GM12878 (cell line): ENCODE results near the gene C5orf52. TPM values are rescaled to one million over a fixed set of nuclear protein-coding genes. Genes with fewer than 3 reads are reported as not detected.
"Not testable (repeated sequence)": the region's sequence is repeated elsewhere in the genome, so short reads cannot be mapped to it uniquely, and the experiment has no call there.

Experiments used
- ATAC-seq: fragments of 200-7000 bp; cut with Tn5 transposase; 3 replicates; pipeline ENCODE4 v1.9.1; 2020; ENCODE audit warnings: mild to moderate bottlenecking, moderate library complexity
- BruUV-seq: library from RNA; stranded (reverse); fragments of 400-500 nt; replicated peaks from 2 replicates; lab custom pipeline; 2021; lab: Mats Ljungman, UMichigan
- CTCF ChIA-PET: fragments of 300-600 bp; sonication (Branson Sonifier 250); formaldehyde crosslinking; extraction: SDS; loops from one replicate; lab custom pipeline; 2021; ENCODE audit warnings: inconsistent platforms; lab: Yijun Ruan, JAX
- POLR2A ChIA-PET: fragments of 350-600 bp; formaldehyde crosslinking; extraction: SDS; loops from one replicate; lab custom pipeline; 2021; ENCODE audit warnings: inconsistent platforms; lab: Charles Lee
- RAD21 ChIA-PET: fragments of 300-600 bp; sonication (Branson Sonifier 250); formaldehyde crosslinking; loops from one replicate; lab custom pipeline; 2023; ENCODE audit warnings: antibody characterized with exemption; ENCODE audit not compliant: unreplicated experiment; lab: Charles Lee
- SMC1A ChIA-PET: fragments of 300-600 bp; sonication (Branson Sonifier 250); formaldehyde crosslinking; loops from one replicate; lab custom pipeline; 2023; ENCODE audit not compliant: unreplicated experiment, uncharacterized antibody; lab: Charles Lee
- DNase-seq: peaks from one replicate; pipeline ENCODE4 v3.0.0-alpha.2; 2011; ENCODE audit warnings: low read depth, low spot score
- FAIRE-seq: peaks from 3 replicates; lab custom pipeline; 2011; peaks lifted over from hg19 to GRCh38; lab: Jason Lieb, UNC
- H2AFZ ChIP-seq: 2 replicates; pipeline ENCODE4 v1.6.0; 2011; ENCODE audit warnings: low read depth, low read length, control low read depth; ENCODE audit not compliant: control insufficient read depth
- H3K27ac ChIP-seq: 2 replicates; pipeline ENCODE4 v1.5.1; 2011; ENCODE audit warnings: control low read depth; ENCODE audit not compliant: control insufficient read depth, insufficient read depth
- H3K27me3 ChIP-seq, 2 experiments: replicated peaks in 1 of 2; 2 replicates each; pipeline versions ENCODE4 v1.6.0 to v1.6.1; 2011; ENCODE audit warnings: low read length in 1 of 2; ENCODE audit not compliant: control insufficient read depth in 2 of 2, insufficient read depth in 2 of 2
- H3K36me3 ChIP-seq, 2 experiments: 2 replicates each; pipeline ENCODE4 v1.5.1; 2011; ENCODE audit warnings: low read length in 1 of 2; ENCODE audit not compliant: control insufficient read depth in 2 of 2, insufficient read depth in 2 of 2
- H3K4me1 ChIP-seq: 2 replicates; pipeline ENCODE4 v1.6.1; 2011; ENCODE audit warnings: mild to moderate bottlenecking, low read length, moderate library complexity, mixed read lengths; ENCODE audit not compliant: control insufficient read depth, insufficient read depth
- H3K4me2 ChIP-seq: 2 replicates; pipeline ENCODE4 v1.6.0; 2011; ENCODE audit warnings: control low read depth; ENCODE audit not compliant: control insufficient read depth, insufficient read depth
- H3K4me3 ChIP-seq: fragments of 200-600 bp; sonication (generic); 2 replicates; pipeline ENCODE4 v1.5.1; 2016
- H3K79me2 ChIP-seq: 2 replicates; pipeline ENCODE4 v1.6.0; 2011; ENCODE audit warnings: low read length; ENCODE audit not compliant: control insufficient read depth, insufficient read depth
- H3K9ac ChIP-seq: 2 replicates; pipeline ENCODE4 v1.8.0; 2011; ENCODE audit warnings: low read length, control low read depth, mixed read lengths; ENCODE audit not compliant: control insufficient read depth, insufficient read depth
- H3K9me3 ChIP-seq: replicated peaks from 3 replicates; pipeline ENCODE4 v1.5.1; 2011; ENCODE audit warnings: mild to moderate bottlenecking, low read length; ENCODE audit not compliant: control insufficient read depth, insufficient read depth
- H4K20me1 ChIP-seq: 2 replicates; pipeline ENCODE4 v1.6.0; 2011; ENCODE audit not compliant: control insufficient read depth, insufficient read depth
- WGBS: methylation state at CpG from one replicate; pipeline ENCODE4 v1.1.6; 2016; ENCODE audit warnings: low lambda C conversion rate; ENCODE audit not compliant: insufficient replicate concordance, insufficient coverage; ENCODE audit errors: missing lambda C conversion rate; 5-methylcytosine and 5-hydroxymethylcytosine counted together
- in situ Hi-C: fragments of 300-500 bp; cut with MboI; formaldehyde crosslinking; loops from 9 replicates; pipeline ENCODE4 v1.14.3; 2018; ENCODE audit warnings: mixed read lengths
- intact Hi-C: fragments of 100-400 bp; cut with micrococcal nuclease; formaldehyde crosslinking; loops from one replicate; pipeline ENCODE4 v1.14.2; 2022; ENCODE audit not compliant: unreplicated experiment
- polyA plus RNA-seq, 11 experiments: library from polyadenylated mRNA; depleted of rRNA in 4 of 11; unstranded in 6 of 11; stranded (reverse) in 5 of 11; fragments of >200 nt; fragmentation: Nextera tagmentation in 4 of 11; fragmentation: Illumina TruSeq in 1 of 11; extraction: Ambion mirVana in 4 of 11; extraction: Trizol in 1 of 11; gene quantifications; 1 replicate in 1 of 11; 2 replicates in 10 of 11; pipeline versions ENCODE4 v1.2.1 to v1.2.3, GENCODE V29; 2011 to 2016; ENCODE audit warnings: inconsistent platforms in 2 of 11, missing spikeins in 2 of 11, low read depth in 1 of 11
- total RNA-seq, 4 experiments: library from RNA; depleted of rRNA in 3 of 4; stranded (reverse); fragments of >200 nt in 3 of 4; fragmentation: Illumina TruSeq in 1 of 4; extraction: Trizol in 1 of 4; gene quantifications; 2 replicates each; pipeline versions ENCODE4 v1.2.1 to v1.2.3, GENCODE V29; 2013 to 2021

The C5orf52 gene
- total and polyA plus RNA-seq, 10 of the 15 experiments (the other 5 are each of a cell fraction or from before 2014, with no cell fraction given) = not detected

DNA sequence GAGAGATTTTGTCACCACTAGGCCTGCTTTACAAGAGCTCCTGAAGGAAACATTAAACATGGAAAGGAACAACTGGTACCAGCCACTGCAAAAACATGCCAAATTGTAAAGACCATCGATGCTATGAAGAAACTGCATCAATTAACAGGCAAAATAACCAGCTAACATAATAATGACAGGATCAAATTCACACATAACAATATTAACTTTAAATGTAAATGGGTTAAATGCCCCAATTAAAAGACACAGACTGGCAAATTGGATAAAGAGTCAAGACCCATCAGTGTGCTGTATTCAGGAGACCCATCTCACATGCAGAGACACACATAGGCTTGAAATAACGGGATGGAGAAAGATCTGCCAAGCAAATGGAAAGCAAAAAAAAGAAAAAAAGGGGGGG lies 51.6 kb downstream of the C5orf52 start:
- in situ Hi-C loops, BruUV-seq, SMC1A ChIA-PET: not testable (repeated sequence)

DNA sequence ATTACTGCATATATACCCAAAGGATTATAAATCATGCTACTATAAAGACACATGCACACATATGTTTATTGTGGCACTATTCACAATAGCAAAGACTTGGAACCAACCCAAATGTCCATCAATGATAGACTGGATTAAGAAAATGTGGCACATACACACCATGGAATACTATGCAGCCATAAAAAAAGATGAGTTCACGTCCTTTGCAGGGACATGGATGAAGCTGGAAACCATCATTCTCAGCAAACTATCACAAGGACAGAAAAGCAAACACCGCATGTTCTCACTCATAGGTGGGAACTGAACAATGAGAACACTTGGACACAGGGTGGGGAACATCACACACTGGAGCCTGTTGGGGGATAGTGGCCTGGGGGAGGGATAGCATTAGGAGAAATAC lies 55.3 kb downstream of the C5orf52 start:
- 84% methylated on average over 2 of the region's 2 CpGs for WGBS
- CTCF ChIA-PET, FAIRE-seq, in situ Hi-C loops, H3K9ac ChIP-seq, H3K4me2 ChIP-seq, H3K4me3 ChIP-seq, DNase-seq, intact Hi-C loops, H2AFZ ChIP-seq, H3K79me2 ChIP-seq, H3K36me3 ChIP-seq, H3K27ac ChIP-seq, ATAC-seq, BruUV-seq, H3K9me3 ChIP-seq, RAD21 ChIA-PET, H4K20me1 ChIP-seq, POLR2A ChIA-PET, H3K27me3 ChIP-seq: not testable (repeated sequence)
- SMC1A ChIA-PET = interaction anchor here (3.0 kb wide), 1 partner anchor 8 kb away, joined by 20 read pairs; no protein-coding TSS in a partner anchor
- H3K4me1 ChIP-seq = peaks cover 21% of the 10 kb centered on the region

More for the DNA sequence above, 51.6 kb downstream of the C5orf52 start:
- H2AFZ ChIP-seq, H3K9ac ChIP-seq, RAD21 ChIA-PET, intact Hi-C loops, H4K20me1 ChIP-seq, FAIRE-seq, H3K27ac ChIP-seq, H3K79me2 ChIP-seq, H3K4me1 ChIP-seq, H3K9me3 ChIP-seq, H3K4me2 ChIP-seq, DNase-seq, H3K27me3 ChIP-seq, H3K4me3 ChIP-seq, H3K36me3 ChIP-seq, ATAC-seq: not testable (repeated sequence)
- WGBS = 77% methylated on average over 2 of the region's 2 CpGs
- ChIA-PET CTCF (interaction anchor here (8.8 kb wide), 1 partner anchor 19 kb away, joined by 76 read pairs; the partner anchor contains the start of gene LSM11), POLR2A (interaction anchor here (0.6 kb wide), 1 partner anchor 125 kb away, joined by 3 read pairs; no protein-coding TSS in a partner anchor)
